D721Med (cell line): ENCODE measurements around the gene NUP58.

Source experiments
- DNase-seq: peaks from one replicate; pipeline ENCODE4 v3.0.0; 2011; ENCODE audit warnings: low spot score; ENCODE audit not compliant: insufficient read length
- FAIRE-seq: peaks from 2 replicates; lab custom pipeline; 2011; peaks lifted over from hg19 to GRCh38; lab: Jason Lieb, UNC
- CTCF ChIP-seq: IDR thresholded peaks from 2 replicates; pipeline ENCODE4 v1.5.1; 2012; ENCODE audit warnings: mild to moderate bottlenecking, control low read depth; ENCODE audit not compliant: insufficient read depth; ENCODE audit errors: missing control alignments

NUP58 gene, protein sequence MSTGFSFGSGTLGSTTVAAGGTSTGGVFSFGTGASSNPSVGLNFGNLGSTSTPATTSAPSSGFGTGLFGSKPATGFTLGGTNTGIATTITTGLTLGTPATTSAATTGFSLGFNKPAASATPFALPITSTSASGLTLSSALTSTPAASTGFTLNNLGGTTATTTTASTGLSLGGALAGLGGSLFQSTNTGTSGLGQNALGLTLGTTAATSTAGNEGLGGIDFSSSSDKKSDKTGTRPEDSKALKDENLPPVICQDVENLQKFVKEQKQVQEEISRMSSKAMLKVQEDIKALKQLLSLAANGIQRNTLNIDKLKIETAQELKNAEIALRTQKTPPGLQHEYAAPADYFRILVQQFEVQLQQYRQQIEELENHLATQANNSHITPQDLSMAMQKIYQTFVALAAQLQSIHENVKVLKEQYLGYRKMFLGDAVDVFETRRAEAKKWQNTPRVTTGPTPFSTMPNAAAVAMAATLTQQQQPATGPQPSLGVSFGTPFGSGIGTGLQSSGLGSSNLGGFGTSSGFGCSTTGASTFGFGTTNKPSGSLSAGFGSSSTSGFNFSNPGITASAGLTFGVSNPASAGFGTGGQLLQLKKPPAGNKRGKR

DNA sequence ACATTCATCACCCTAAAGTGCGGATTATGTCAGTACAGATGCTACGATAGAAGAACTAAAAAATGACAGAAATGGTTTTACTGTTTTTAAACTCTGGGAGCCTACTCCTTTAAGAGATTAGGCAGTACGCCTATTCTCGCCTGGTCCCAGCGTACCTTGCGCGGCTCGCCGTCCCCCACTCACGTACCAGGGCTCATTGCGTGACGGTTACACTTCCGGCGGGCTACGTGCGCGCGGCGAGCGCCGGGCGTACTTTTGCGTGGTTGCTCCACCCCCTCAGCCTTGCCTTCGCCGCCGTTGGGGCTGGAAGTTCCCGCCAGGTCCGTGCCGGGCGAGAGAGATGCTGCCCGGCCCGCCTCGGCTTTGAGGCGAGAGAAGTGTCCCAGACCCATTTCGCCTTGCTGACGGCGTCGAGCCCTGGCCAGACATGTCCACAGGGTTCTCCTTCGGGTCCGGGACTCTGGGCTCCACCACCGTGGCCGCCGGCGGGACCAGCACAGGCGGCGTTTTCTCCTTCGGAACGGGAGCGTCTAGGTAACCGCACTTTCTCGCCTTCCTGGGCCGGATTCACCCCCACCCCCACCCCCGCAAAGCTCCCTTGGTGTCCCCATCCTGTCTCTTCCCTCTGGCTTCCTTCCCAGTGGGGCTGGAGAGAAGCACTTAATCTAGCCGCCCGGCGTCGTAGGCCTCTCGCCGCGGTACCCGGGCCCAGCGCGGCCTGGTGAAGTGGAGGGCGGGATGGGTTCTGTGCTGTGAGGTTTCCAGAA lies at the start of gene NUP58:
Gene NUP58 (plus strand): TSS at position 279 of the 767 bp plus-strand sequence. CDS start 149 bp downstream, at position 428.
- DNase-seq (no peak), FAIRE-seq (no peak)
- TF ChIP-seq CTCF, result no peak

DNA sequence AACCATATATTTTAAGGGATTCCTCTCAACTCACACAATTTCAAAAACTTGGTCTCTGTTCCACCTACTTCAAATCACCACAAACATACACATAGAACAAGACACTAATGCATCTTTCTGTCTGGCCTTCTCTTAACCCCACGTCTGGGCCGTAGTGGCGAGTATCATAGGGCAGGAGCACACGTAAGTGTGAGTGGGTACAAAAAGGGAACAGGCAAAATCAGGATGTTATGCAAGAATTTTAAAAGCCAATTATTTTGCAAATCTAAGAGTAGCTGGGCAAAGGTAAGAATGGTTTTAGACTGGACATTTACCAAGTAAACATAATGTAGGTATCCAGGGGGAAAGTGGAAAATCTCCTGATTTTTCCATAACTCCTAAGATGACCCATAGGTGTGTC lies 49.2 kb upstream of the NUP58 start:
- FAIRE-seq (no peak), DNase-seq (no peak)
- TF ChIP-seq CTCF, result no peak

GRCh38 chr13:25252752-25253151 lies 48.7 kb upstream of the NUP58 start:
- FAIRE-seq (no peak), DNase-seq (no peak)
- no peak for TF ChIP-seq CTCF

GRCh38 chr13:25253702-25254101 lies 47.7 kb upstream of the NUP58 start:
- TF ChIP-seq CTCF, result no peak
- FAIRE-seq (no peak), DNase-seq (no peak)

- no peak for TF ChIP-seq CTCF
- DNase-seq, result no peak
- FAIRE-seq, result no peak
Measured at GRCh38 chr13:25262261-25262660, 39.2 kb upstream of the NUP58 start.

- DNase-seq, result no peak
- TF ChIP-seq CTCF, result no peak
- no peak for FAIRE-seq
Measured at GRCh38 chr13:25266706-25267105, 34.7 kb upstream of the NUP58 start.
